Cardiac muscle cell (in vitro differentiated cells and primary cell): ENCODE measurements around the gene MRPL39. TPM values are rescaled to one million over a fixed set of nuclear protein-coding genes. Genes with fewer than 3 reads are reported as not detected.

Experiments used
- DNase-seq, 2 donors: peaks; one replicate each; pipeline versions ENCODE4 v3.0.0 to v3.0.0-alpha.2; 2010 to 2017; ENCODE audit warnings: low read depth in 1 of 2, low spot score in 1 of 2
- H3K27ac ChIP-seq: fragments of 200-600 bp; sonication (generic); 2 replicates; pipeline ENCODE4 v1.5.1; 2016
- H3K27me3 ChIP-seq: fragments of 200-600 bp; sonication (generic); 2 replicates; pipeline ENCODE4 v1.6.0; 2016; ENCODE audit warnings: control low read depth
- H3K36me3 ChIP-seq: fragments of 200-600 bp; sonication (generic); 2 replicates; pipeline ENCODE4 v1.5.1; 2016; ENCODE audit warnings: control low read depth
- H3K4me1 ChIP-seq: fragments of 200-600 bp; sonication (generic); 2 replicates; pipeline ENCODE4 v1.8.1; 2017; ENCODE audit warnings: low read depth, mild to moderate bottlenecking, mixed run types
- H3K4me3 ChIP-seq: fragments of 200-600 bp; sonication (generic); 2 replicates; pipeline ENCODE4 v1.5.1; 2016; ENCODE audit warnings: mild to moderate bottlenecking
- H3K9me3 ChIP-seq: fragments of 200-600 bp; sonication (generic); 2 replicates; pipeline ENCODE4 v1.5.1; 2017; ENCODE audit warnings: low read depth, mild to moderate bottlenecking, control low read depth
- polyA plus RNA-seq: library from polyadenylated mRNA; unstranded; fragments of >200 nt; fragmentation: Nextera tagmentation; extraction: Ambion mirVana; gene quantifications from 2 replicates; pipeline ENCODE4 v1.2.1, GENCODE V29; 2016
- total RNA-seq: library from RNA; depleted of rRNA; stranded (reverse); fragments of >200 nt; gene quantifications from 2 replicates; pipeline ENCODE4 v1.2.3, GENCODE V29; 2016
- TF ChIP-seq, protein P1 (sequence below): IDR thresholded peaks from 2 replicates; pipeline ENCODE4 v1.5.1; 2012; ENCODE audit warnings: low read depth, mild to moderate bottlenecking, low read length

The MRPL39 gene
- total and polyA plus RNA-seq, 2 experiments from 2014 or later: 25.1 to 87.9 TPM

DNA sequence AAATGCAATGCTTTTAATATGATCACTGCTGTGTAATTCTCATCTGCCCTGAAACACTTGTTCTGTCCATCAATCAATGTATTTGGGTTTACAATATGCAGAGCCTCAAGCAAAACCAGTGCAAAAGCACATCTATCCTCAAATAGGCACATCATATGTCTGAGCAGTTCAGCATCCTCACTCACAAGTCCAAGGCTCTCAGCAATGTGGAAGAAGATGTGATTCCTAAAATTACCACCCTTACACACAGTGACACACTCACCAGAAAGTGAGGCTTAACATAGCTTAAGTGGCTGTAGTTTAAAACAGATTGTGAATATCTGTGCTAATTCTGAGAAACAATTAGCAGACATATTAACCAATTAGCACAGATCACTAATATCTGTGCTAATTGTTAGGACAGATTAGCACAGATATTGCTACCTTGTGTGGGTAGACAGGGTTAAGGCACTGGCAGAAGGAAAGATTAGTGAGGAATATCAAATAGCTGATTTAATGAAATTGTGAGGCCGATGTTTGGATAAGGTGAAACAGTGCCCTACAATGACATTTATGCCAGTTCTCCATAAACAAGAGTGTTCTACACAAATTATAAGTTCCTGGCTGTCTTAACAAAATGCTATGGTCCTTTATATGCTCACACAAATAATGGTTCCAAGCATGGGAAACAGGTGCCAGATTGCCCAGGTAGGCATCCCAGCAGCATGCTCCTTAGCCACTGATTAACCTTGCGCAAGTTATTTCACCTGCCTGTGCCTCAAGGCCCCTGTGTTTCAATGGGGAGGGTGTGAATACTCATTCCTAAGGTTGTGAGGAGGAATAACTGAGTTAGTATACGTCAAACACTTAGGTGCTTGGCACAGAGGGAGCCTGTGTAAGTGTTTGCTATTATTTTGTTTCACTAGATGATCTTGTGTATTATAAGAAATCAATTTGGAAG is 41.7 kb downstream of the MRPL39 start:
- Histone ChIP-seq H3K27me3 (peaks cover 5% of the 10 kb centered on the region), H3K36me3 (no peaks in the 10 kb centered on the region), H3K4me3 (no peak overlapping the region), H3K27ac (no peak overlapping the region), H3K4me1 (no peaks in the 10 kb centered on the region), H3K9me3 (no peaks in the 10 kb centered on the region)
- DNase-seq: no peak
- TF ChIP-seq, protein P1, sequence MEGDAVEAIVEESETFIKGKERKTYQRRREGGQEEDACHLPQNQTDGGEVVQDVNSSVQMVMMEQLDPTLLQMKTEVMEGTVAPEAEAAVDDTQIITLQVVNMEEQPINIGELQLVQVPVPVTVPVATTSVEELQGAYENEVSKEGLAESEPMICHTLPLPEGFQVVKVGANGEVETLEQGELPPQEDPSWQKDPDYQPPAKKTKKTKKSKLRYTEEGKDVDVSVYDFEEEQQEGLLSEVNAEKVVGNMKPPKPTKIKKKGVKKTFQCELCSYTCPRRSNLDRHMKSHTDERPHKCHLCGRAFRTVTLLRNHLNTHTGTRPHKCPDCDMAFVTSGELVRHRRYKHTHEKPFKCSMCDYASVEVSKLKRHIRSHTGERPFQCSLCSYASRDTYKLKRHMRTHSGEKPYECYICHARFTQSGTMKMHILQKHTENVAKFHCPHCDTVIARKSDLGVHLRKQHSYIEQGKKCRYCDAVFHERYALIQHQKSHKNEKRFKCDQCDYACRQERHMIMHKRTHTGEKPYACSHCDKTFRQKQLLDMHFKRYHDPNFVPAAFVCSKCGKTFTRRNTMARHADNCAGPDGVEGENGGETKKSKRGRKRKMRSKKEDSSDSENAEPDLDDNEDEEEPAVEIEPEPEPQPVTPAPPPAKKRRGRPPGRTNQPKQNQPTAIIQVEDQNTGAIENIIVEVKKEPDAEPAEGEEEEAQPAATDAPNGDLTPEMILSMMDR: no peak

DNA sequence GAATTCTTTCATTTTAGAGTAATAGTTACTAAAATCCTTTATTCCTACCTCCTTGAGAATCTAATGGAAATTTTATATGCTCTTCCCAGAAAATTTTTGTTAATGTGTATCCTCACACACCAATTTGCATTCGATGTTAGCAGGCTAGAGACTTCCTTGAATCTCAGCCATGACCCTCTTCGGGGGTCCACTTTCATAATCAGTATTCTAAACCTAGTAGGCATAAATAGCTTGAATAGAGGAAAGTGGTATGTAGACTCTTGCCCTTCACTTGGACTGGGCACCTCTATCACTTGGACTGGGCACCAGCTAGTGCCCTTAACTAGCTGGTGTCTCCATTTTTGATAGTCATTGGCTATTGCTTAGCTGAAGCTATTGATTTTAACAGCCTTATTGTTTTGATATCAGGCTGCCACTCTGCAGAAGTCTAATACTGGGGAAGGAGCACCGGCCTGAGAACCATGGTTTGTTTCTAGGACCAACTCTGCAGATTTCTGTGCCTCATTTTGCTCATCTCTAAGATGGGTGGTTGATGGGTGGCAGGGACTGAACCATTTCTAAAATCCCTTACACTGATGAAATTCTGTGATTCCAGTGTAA is 42.8 kb downstream of the MRPL39 start:
- peaks cover 5% of the 10 kb centered on the region for H3K27me3 ChIP-seq
- no peak for DNase-seq
- TF ChIP-seq, protein P1: no peak
- no peak overlapping the region for H3K27ac ChIP-seq
- no peaks in the 10 kb centered on the region for H3K9me3 ChIP-seq
- H3K4me3 ChIP-seq: no peak overlapping the region
- no peaks in the 10 kb centered on the region for H3K36me3 ChIP-seq
- no peaks in the 10 kb centered on the region for H3K4me1 ChIP-seq

DNA sequence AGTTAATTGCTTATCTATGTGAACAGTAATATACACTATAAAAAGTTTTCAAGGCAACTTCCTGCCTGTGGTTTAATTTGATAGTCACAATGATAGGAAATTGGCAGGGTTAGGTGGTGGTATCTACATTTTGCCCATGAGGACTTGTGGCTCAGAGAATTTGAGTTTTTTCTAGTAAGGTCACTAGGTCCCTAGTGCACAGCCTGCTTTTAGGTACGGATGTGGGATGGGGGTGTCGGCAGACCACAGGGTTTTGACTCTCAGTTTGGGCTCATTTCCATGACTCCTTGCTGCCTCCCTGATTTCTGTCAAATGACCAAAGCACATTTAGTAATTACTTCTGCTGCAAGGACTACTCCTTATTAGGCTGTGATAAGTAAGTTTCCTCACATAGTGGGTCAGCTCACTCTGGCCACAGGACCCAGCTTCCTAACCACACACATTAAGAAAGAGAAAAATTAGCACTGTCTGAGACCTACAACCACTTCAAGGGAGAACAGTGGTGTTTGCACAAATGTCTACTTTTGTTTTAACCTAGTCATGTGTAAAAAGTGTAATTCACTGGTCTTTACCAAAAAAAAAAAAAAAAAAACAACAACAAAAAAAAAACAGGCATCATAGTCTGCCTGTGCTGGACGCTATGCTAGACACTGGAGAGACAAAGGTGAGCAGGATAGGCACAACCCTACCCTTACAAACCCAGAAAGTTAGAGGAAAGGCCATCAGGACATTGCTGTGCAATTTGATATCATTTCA is 43.7 kb downstream of the MRPL39 start:
- H3K27me3 ChIP-seq: peaks cover 5% of the 10 kb centered on the region
- DNase-seq: peak in 1 of 2 donors; percentile 58
- no peak overlapping the region for H3K27ac ChIP-seq
- H3K36me3 ChIP-seq: no peaks in the 10 kb centered on the region
- H3K4me3 ChIP-seq: no peak overlapping the region
- TF ChIP-seq, protein P1: no peak
- no peaks in the 10 kb centered on the region for H3K9me3 ChIP-seq
- no peaks in the 10 kb centered on the region for H3K4me1 ChIP-seq

DNA sequence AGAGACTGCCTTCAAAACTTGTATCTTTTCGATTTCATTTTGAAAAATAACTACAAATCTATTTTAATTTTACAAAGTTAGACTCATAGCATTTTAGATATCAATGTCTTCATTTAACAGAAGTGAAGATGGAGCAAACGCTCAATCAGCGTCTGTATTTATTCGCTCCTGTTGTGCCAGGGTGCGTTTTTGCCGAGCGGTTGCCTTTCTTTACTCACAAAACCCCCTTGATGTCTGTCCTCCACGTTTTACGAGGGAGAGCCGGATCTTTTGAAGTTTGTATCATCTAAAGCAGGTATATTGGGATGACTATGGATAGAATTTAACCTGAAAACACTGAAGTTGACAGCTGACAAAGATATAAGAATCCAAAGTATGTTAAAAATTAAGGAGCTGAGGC is 44.6 kb downstream of the MRPL39 start:
- Histone ChIP-seq H3K9me3 (no peaks in the 10 kb centered on the region), H3K27ac (no peak overlapping the region), H3K4me3 (no peak overlapping the region), H3K36me3 (no peaks in the 10 kb centered on the region), H3K27me3 (peaks cover 5% of the 10 kb centered on the region), H3K4me1 (no peaks in the 10 kb centered on the region)
- DNase-seq: no peak
- TF ChIP-seq, protein P1: no peak
